HG02588 (cell line): ENCODE measurements around the gene ZSCAN5C.
"Not testable (repeated sequence)": the region's sequence is repeated elsewhere in the genome, so short reads cannot be mapped to it uniquely, and the experiment has no call there.

ENCODE experiments used
- ATAC-seq: cut with Tn5 transposase; IDR thresholded peaks from one replicate; pipeline ENCODE4 v1.9.1; 2021; ENCODE audit warnings: mild to moderate bottlenecking, moderate library complexity; ENCODE audit not compliant: unreplicated experiment

Gene ZSCAN5C

GRCh38 chr19:56201973-56202372 is at the start of gene ZSCAN5C:
Gene ZSCAN5C (plus strand): TSS chr19:56202273. CDS start chr19:56205914, 3,641 bp downstream.
- ATAC-seq: no peak

GRCh38 chr19:56152644-56153043 is 49.4 kb upstream of the ZSCAN5C start:
- ATAC-seq: no peak

- no peak for ATAC-seq
Observed at GRCh38 chr19:56153507-56153906, 48.6 kb upstream of the ZSCAN5C start.

- no peak for ATAC-seq
Observed at GRCh38 chr19:56155124-56155687, 46.9 kb upstream of the ZSCAN5C start.

- no peak for ATAC-seq
Observed at GRCh38 chr19:56156768-56157167, 45.3 kb upstream of the ZSCAN5C start.

GRCh38 chr19:56158170-56158757 is 43.8 kb upstream of the ZSCAN5C start:
- no peak for ATAC-seq

- no peak for ATAC-seq
Observed at GRCh38 chr19:56159009-56159559, 43.0 kb upstream of the ZSCAN5C start.

GRCh38 chr19:56159622-56160271 is 42.3 kb upstream of the ZSCAN5C start:
- no peak for ATAC-seq

- no peak for ATAC-seq
Observed at GRCh38 chr19:56161534-56161933, 40.5 kb upstream of the ZSCAN5C start.

- ATAC-seq: no peak
Observed at GRCh38 chr19:56162258-56162657, 39.8 kb upstream of the ZSCAN5C start.

GRCh38 chr19:56163097-56163496 is 39.0 kb upstream of the ZSCAN5C start:
- no peak for ATAC-seq

- no peak for ATAC-seq
Observed at GRCh38 chr19:56167064-56167578, 35.0 kb upstream of the ZSCAN5C start.

- no peak for ATAC-seq
Observed at GRCh38 chr19:56170261-56170660, 31.8 kb upstream of the ZSCAN5C start.

- ATAC-seq: no peak
Observed at GRCh38 chr19:56174086-56174485, 28.0 kb upstream of the ZSCAN5C start.

- no peak for ATAC-seq
Observed at GRCh38 chr19:56174550-56174949, 27.5 kb upstream of the ZSCAN5C start.

- ATAC-seq: not testable (repeated sequence)
Observed at GRCh38 chr19:56175861-56176307, 26.2 kb upstream of the ZSCAN5C start, which contains the start of gene GALP. Gene GALP (plus strand): TSS chr19:56176008. CDS start chr19:56177109, 1,101 bp downstream.

GRCh38 chr19:56176310-56176709 is 25.8 kb upstream of the ZSCAN5C start:
- not testable (repeated sequence) for ATAC-seq

GRCh38 chr19:56176881-56177280 is 25.2 kb upstream of the ZSCAN5C start:
- no peak for ATAC-seq

GRCh38 chr19:56177564-56178243 is 24.4 kb upstream of the ZSCAN5C start:
- no peak for ATAC-seq

- ATAC-seq: no peak
Observed at GRCh38 chr19:56189785-56190184, 12.3 kb upstream of the ZSCAN5C start.

- no peak for ATAC-seq
Observed at GRCh38 chr19:56191115-56191514, 11.0 kb upstream of the ZSCAN5C start.
